Gastrocnemius medialis (tissue), 4 donors: ENCODE results near the gene AFDN.

ENCODE experiments used
- POLR2A ChIP-seq, 2 donors: fragments of 450-650 bp; IDR thresholded peaks; one replicate each; pipeline ENCODE4 v1.6.1; 2017; ENCODE audit warnings: antibody characterized with exemption in 2 of 2, mild to moderate bottlenecking in 2 of 2, moderate library complexity in 2 of 2
- TF ChIP-seq, protein P1 (sequence below), 5 experiments: fragments of 450-650 bp in 3 of 5; fragments of 200-600 bp in 2 of 5; sonication (generic) in 2 of 5; IDR thresholded peaks in 4 of 5; conservative IDR thresholded peaks in 1 of 5; 1 replicate in 4 of 5; 2 replicates in 1 of 5; pipeline ENCODE4 v1.5.1; 2016 to 2019; ENCODE audit warnings: antibody characterized with exemption in 5 of 5, mild to moderate bottlenecking in 3 of 5, moderate library complexity in 3 of 5

DNA sequence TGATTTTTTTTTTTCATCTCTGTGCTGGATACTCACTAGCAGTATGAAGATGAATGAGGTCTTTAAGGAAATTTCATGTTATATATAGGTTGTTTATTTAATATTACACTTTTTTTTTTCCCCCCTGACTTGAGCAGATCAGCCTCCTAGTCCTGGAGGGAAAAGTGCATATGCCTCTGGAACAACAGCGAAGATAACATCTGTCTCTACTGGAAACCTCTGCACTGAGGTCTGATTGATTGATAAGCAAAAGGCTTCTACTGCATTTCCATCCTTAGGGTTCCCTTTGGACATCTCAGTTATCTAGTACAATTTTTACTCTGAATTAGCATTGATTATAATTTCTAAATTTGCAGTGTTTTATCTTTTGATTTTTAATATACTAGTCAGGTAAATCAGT, 121.0 kb downstream of the AFDN start:
- TF ChIP-seq, protein P1, sequence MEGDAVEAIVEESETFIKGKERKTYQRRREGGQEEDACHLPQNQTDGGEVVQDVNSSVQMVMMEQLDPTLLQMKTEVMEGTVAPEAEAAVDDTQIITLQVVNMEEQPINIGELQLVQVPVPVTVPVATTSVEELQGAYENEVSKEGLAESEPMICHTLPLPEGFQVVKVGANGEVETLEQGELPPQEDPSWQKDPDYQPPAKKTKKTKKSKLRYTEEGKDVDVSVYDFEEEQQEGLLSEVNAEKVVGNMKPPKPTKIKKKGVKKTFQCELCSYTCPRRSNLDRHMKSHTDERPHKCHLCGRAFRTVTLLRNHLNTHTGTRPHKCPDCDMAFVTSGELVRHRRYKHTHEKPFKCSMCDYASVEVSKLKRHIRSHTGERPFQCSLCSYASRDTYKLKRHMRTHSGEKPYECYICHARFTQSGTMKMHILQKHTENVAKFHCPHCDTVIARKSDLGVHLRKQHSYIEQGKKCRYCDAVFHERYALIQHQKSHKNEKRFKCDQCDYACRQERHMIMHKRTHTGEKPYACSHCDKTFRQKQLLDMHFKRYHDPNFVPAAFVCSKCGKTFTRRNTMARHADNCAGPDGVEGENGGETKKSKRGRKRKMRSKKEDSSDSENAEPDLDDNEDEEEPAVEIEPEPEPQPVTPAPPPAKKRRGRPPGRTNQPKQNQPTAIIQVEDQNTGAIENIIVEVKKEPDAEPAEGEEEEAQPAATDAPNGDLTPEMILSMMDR (IDR thresholded peaks at IDR 0.05 in 4 of 5, conservative IDR thresholded peaks at IDR 0.05 in 1 of 5): no peak
- no peak for TF ChIP-seq POLR2A (IDR thresholded peaks at IDR 0.05)
